Ishikawa (cell line): ENCODE results near the gene HDAC9.

Experiments
- CEBPB ChIP-seq: IDR thresholded peaks from 2 replicates; pipeline ENCODE4 v1.6.1; 2012
- CREB1 ChIP-seq: IDR thresholded peaks from 2 replicates; pipeline ENCODE4 v1.6.1; 2012; ENCODE audit warnings: low read depth
- EGR1 ChIP-seq: IDR thresholded peaks from 2 replicates; pipeline ENCODE4 v1.6.1; 2012
- EP300 ChIP-seq: IDR thresholded peaks from 2 replicates; pipeline ENCODE4 v1.6.1; 2012; ENCODE audit warnings: borderline replicate concordance
- FOXM1 ChIP-seq: IDR thresholded peaks from 2 replicates; pipeline ENCODE4 v1.6.1; 2012; ENCODE audit warnings: low read depth, borderline replicate concordance
- NFIC ChIP-seq: IDR thresholded peaks from 2 replicates; pipeline ENCODE4 v1.6.1; 2012
- RAD21 ChIP-seq: IDR thresholded peaks from 2 replicates; pipeline ENCODE4 v1.6.1; 2012; ENCODE audit warnings: low read depth
- TAF1 ChIP-seq: IDR thresholded peaks from 2 replicates; pipeline ENCODE4 v1.6.1; 2012; ENCODE audit warnings: low read depth, mild to moderate bottlenecking
- TCF12 ChIP-seq: IDR thresholded peaks from 2 replicates; pipeline ENCODE4 v1.6.1; 2012; ENCODE audit warnings: low read depth
- TEAD4 ChIP-seq: IDR thresholded peaks from 2 replicates; pipeline ENCODE4 v1.6.1; 2012
- YY1 ChIP-seq: IDR thresholded peaks from 2 replicates; pipeline ENCODE4 v1.6.1; 2012; ENCODE audit warnings: low read depth
- ZBTB7A ChIP-seq: IDR thresholded peaks from 2 replicates; pipeline ENCODE4 v1.6.1; 2012; ENCODE audit warnings: low read depth
- TF ChIP-seq, protein P1 (sequence below): IDR thresholded peaks from 2 replicates; pipeline ENCODE4 v1.6.1; 2012; ENCODE audit warnings: low read depth, mild to moderate bottlenecking
- TF ChIP-seq, protein P2 (sequence below): IDR thresholded peaks from 2 replicates; pipeline ENCODE4 v1.6.1; 2012
- TF ChIP-seq, protein P3 (sequence below): IDR thresholded peaks from 2 replicates; pipeline ENCODE4 v1.6.1; 2012

HDAC9 gene

DNA sequence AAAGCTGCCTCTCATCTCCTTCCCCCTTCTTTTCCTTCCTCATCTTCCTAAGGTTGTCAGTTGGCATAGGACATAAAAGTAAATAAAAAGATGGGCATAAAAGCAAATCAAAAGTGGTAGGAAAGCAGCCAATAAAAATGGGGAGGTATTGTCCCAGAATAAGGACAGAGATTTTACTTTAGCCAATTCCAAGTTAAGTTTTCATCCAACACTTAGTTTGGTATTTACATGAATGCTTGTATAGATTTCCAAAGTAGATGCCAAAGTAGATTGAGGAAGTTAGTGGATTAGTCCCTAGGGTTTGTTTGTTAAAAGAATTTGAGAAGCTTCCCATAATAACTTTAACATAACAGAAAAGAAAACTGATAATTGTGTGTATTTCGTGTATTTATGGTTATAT lies 33.7 kb downstream of the HDAC9 start:
- TF ChIP-seq, protein P1, sequence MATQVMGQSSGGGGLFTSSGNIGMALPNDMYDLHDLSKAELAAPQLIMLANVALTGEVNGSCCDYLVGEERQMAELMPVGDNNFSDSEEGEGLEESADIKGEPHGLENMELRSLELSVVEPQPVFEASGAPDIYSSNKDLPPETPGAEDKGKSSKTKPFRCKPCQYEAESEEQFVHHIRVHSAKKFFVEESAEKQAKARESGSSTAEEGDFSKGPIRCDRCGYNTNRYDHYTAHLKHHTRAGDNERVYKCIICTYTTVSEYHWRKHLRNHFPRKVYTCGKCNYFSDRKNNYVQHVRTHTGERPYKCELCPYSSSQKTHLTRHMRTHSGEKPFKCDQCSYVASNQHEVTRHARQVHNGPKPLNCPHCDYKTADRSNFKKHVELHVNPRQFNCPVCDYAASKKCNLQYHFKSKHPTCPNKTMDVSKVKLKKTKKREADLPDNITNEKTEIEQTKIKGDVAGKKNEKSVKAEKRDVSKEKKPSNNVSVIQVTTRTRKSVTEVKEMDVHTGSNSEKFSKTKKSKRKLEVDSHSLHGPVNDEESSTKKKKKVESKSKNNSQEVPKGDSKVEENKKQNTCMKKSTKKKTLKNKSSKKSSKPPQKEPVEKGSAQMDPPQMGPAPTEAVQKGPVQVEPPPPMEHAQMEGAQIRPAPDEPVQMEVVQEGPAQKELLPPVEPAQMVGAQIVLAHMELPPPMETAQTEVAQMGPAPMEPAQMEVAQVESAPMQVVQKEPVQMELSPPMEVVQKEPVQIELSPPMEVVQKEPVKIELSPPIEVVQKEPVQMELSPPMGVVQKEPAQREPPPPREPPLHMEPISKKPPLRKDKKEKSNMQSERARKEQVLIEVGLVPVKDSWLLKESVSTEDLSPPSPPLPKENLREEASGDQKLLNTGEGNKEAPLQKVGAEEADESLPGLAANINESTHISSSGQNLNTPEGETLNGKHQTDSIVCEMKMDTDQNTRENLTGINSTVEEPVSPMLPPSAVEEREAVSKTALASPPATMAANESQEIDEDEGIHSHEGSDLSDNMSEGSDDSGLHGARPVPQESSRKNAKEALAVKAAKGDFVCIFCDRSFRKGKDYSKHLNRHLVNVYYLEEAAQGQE, result no peak
- TF ChIP-seq TEAD4, result no peak
- TF ChIP-seq, protein P2, sequence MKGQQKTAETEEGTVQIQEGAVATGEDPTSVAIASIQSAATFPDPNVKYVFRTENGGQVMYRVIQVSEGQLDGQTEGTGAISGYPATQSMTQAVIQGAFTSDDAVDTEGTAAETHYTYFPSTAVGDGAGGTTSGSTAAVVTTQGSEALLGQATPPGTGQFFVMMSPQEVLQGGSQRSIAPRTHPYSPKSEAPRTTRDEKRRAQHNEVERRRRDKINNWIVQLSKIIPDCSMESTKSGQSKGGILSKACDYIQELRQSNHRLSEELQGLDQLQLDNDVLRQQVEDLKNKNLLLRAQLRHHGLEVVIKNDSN, result no peak
- no peak for TF ChIP-seq TAF1
- TF ChIP-seq TCF12, result no peak
- no peak for TF ChIP-seq CEBPB
- TF ChIP-seq EP300, result no peak
- TF ChIP-seq EGR1, result no peak
- TF ChIP-seq, protein P3, sequence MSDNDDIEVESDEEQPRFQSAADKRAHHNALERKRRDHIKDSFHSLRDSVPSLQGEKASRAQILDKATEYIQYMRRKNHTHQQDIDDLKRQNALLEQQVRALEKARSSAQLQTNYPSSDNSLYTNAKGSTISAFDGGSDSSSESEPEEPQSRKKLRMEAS, result no peak
- TF ChIP-seq NFIC, result no peak
- no peak for TF ChIP-seq RAD21
- no peak for TF ChIP-seq FOXM1
- no peak for TF ChIP-seq YY1
- TF ChIP-seq ZBTB7A, result no peak
- no peak for TF ChIP-seq CREB1

DNA sequence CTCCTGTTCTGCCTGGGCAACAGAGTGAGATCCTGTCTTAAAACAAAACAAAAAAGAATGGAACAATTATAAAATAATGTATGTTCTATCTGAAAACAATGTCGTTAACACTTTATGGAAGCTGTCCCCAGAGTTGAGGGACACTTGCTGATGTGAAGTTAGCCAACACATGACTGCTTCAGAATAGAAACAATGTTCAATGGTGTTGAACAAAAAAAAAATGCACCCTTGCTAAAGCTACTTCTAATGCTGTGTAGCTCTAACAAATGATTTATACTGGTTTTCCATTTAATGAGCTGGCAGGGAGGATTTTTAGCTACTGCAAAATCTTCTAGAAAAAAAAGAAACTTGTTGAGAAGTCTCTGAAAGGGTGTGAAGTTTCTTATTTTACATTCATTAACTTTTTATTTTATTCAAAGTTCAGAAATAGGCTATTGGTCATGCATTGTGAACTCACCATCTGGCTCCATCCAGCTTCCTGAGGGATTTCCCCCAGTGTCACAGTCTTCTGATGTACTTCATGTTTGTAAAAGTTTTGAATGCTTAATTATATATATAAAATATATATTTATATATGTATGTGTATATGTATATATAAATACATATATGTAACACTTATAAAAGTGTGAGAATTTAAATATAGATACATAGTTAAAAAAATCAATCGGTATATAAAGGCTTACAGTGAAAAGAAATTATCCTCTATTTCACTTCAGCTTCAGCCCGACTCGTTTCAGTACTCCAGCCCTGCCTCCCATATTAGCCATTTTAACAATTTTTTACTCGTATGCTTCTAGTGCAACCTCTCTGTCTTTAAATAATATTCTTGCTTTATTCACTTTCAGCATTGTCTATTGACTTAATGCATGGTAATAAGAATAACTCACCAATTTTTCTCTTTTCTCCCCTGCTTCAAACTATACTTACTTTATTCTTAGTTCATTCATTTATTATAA lies 35.0 kb downstream of the HDAC9 start:
- TF ChIP-seq TEAD4, result no peak
- no peak for TF ChIP-seq RAD21
- TF ChIP-seq TAF1, result no peak
- TF ChIP-seq FOXM1, result no peak
- no peak for TF ChIP-seq EP300
- TF ChIP-seq, protein P3, result no peak
- TF ChIP-seq ZBTB7A, result no peak
- TF ChIP-seq TCF12, result no peak
- TF ChIP-seq NFIC, result no peak
- TF ChIP-seq YY1, result no peak
- TF ChIP-seq, protein P1, result no peak
- TF ChIP-seq CREB1, result no peak
- no peak for TF ChIP-seq CEBPB
- TF ChIP-seq, protein P2, result no peak
- no peak for TF ChIP-seq EGR1

DNA sequence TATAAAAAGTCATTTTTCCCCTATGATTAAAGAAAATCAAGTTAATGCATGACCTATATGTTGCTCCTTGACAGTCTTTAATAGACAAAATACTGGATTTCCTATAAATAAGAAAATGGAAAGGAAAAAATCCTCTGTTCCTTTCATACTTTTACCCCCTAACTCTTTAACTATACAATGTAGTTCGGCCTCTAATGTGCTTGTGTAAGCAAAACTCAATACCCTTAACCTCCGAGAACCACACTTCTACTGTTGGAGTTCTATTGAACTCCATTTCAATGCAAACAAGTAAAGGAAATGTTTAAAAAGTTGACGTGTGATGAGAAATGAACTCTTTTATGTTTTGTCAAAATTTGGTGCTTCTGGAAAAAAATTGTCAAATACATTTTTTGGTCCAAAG lies 36.0 kb downstream of the HDAC9 start:
- no peak for TF ChIP-seq FOXM1
- TF ChIP-seq ZBTB7A, result no peak
- no peak for TF ChIP-seq TEAD4
- TF ChIP-seq, protein P2, result no peak
- TF ChIP-seq EP300, result no peak

DNA sequence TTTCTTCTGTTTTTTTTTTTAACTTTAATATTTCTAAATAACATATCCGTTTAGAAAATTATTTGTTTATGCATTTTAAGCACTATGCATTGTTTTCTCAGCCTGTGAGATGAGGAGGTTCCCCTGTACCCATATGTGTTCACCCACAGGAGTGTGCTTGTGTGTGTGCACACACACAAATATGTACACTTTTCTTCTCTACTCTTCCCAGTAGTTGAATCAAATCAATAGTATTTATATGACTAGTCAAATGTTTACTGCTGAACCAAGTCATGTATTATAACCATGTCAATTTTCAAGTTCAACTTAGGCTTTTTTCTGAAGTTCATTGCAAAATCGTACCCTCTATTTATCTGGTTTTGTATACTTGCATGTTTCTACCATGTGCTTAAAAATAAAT lies 37.3 kb downstream of the HDAC9 start:
- TF ChIP-seq, protein P3, result no peak
- TF ChIP-seq CEBPB (no peak), RAD21 (no peak), YY1 (no peak), EGR1 (no peak), CREB1 (no peak), EP300 (no peak), ZBTB7A (no peak), TCF12 (no peak), NFIC (no peak), TAF1 (no peak), FOXM1 (no peak), TEAD4 (no peak)
- TF ChIP-seq, protein P2, result no peak
- TF ChIP-seq, protein P1, result no peak
